HepG2 (cell line): ENCODE data around the gene ORC1. TPM values are rescaled to one million over a fixed set of nuclear protein-coding genes. Genes with fewer than 3 reads are reported as not detected.

ENCODE experiments used
- ATAC-seq: fragments of 200-7000 bp; cut with Tn5 transposase; 3 replicates; pipeline ENCODE4 v1.9.1; 2020; ENCODE audit warnings: mild to moderate bottlenecking, moderate library complexity
- BruUV-seq: library from RNA; stranded (reverse); fragments of 400-500 nt; replicated peaks from 2 replicates; lab custom pipeline; 2021; lab: Mats Ljungman, UMichigan
- CTCF ChIA-PET: fragments of 300-600 bp; formaldehyde crosslinking; extraction: SDS; loops from one replicate; lab custom pipeline; 2021; ENCODE audit warnings: low total read pairs, inconsistent platforms, low intra/inter-chr PET ratio; lab: Yijun Ruan, JAX
- POLR2A ChIA-PET: fragments of 350-600 bp; sonication (Branson Sonifier 250); formaldehyde crosslinking; loops from one replicate; lab custom pipeline; 2020; ENCODE audit warnings: antibody characterized with exemption, inconsistent platforms; lab: Yijun Ruan, JAX
- DNase-seq: peaks from one replicate; pipeline ENCODE4 v3.0.0-alpha.2; 2015; ENCODE audit warnings: low spot score
- FAIRE-seq: peaks from 3 replicates; lab custom pipeline; 2011; peaks lifted over from hg19 to GRCh38; lab: Jason Lieb, UNC
- H2AFZ ChIP-seq: one replicate; pipeline ENCODE4 v1.6.1; 2011; ENCODE audit warnings: low read length, inconsistent platforms
- H3K27ac ChIP-seq: fragments of 300-600 bp; 3 replicates; pipeline ENCODE4 v1.8.0; 2011; ENCODE audit warnings: mixed run types, mild to moderate bottlenecking, mixed read lengths, low read length, inconsistent platforms; ENCODE audit not compliant: insufficient read depth; ENCODE audit errors: extremely low read length
- H3K27me3 ChIP-seq, 2 experiments: fragments of 200-600 bp in 1 of 2; 2 replicates in 1 of 2; 3 replicates in 1 of 2; pipeline versions ENCODE4 v1.6.0 to v1.8.0; 2011; ENCODE audit warnings: low read length in 2 of 2, mild to moderate bottlenecking in 2 of 2, moderate library complexity in 2 of 2, inconsistent platforms in 1 of 2; ENCODE audit not compliant: insufficient read depth in 2 of 2, control insufficient read depth in 1 of 2
- H3K36me3 ChIP-seq, 2 experiments: fragments of 200-600 bp in 1 of 2; replicated peaks in 1 of 2; 2 replicates in 1 of 2; 3 replicates in 1 of 2; pipeline versions ENCODE4 v1.5.1 to v1.8.0; 2011; ENCODE audit warnings: low read length in 2 of 2, inconsistent platforms in 1 of 2; ENCODE audit not compliant: insufficient read depth in 2 of 2, control insufficient read depth in 1 of 2
- H3K4me1 ChIP-seq: 2 replicates; pipeline ENCODE4 v1.5.1; 2012; ENCODE audit warnings: low read length, inconsistent platforms; ENCODE audit not compliant: insufficient read depth
- H3K4me2 ChIP-seq: 2 replicates; pipeline ENCODE4 v1.6.0; 2011; ENCODE audit warnings: low read depth, low read length, inconsistent platforms
- H3K4me3 ChIP-seq, 3 experiments: fragments of 200-600 bp in 1 of 3; sonication (generic), shearing (Covaris generic) in 1 of 3; replicated peaks in 1 of 3; 2 replicates each; pipeline ENCODE4 v1.5.1; 2011 to 2016; ENCODE audit warnings: low read length in 3 of 3, inconsistent platforms in 2 of 3, low read depth in 2 of 3, mild to moderate bottlenecking in 2 of 3, control low read depth in 1 of 3, mixed read lengths in 1 of 3; ENCODE audit not compliant: insufficient read depth in 1 of 3
- H3K79me2 ChIP-seq: one replicate; pipeline ENCODE4 v1.6.1; 2011; ENCODE audit warnings: low read length, inconsistent platforms; ENCODE audit not compliant: insufficient read depth
- H3K9ac ChIP-seq: 2 replicates; pipeline ENCODE4 v1.6.0; 2011; ENCODE audit warnings: mild to moderate bottlenecking, low read depth, low read length, inconsistent platforms; ENCODE audit not compliant: insufficient read depth
- H3K9me3 ChIP-seq: 2 replicates; pipeline ENCODE4 v1.5.1; 2012; ENCODE audit warnings: mild to moderate bottlenecking, low read length
- H4K20me1 ChIP-seq: 2 replicates; pipeline ENCODE4 v1.6.0; 2011; ENCODE audit warnings: inconsistent platforms, mild to moderate bottlenecking, low read length, moderate library complexity; ENCODE audit not compliant: insufficient read depth
- SCMH1 ChIP-seq: sonication (generic); formaldehyde crosslinking; IDR thresholded peaks from 2 replicates; pipeline ENCODE4 v1.9.0; 2021; ENCODE audit warnings: missing genetic modification reagents, mild to moderate bottlenecking, borderline replicate concordance
- SMAD1 ChIP-seq: sonication (generic); formaldehyde crosslinking; IDR thresholded peaks from 2 replicates; pipeline ENCODE4 v1.4.0; 2020; ENCODE audit warnings: missing genetic modification reagents, low read depth, mild to moderate bottlenecking, borderline replicate concordance
- ZNF382 ChIP-seq: sonication (generic); formaldehyde crosslinking; IDR thresholded peaks from 2 replicates; pipeline ENCODE4 v1.5.0; 2020; ENCODE audit warnings: missing genetic modification reagents, mild to moderate bottlenecking, borderline replicate concordance
- ZNF577 ChIP-seq: sonication (generic); formaldehyde crosslinking; IDR thresholded peaks from 2 replicates; pipeline ENCODE4 v1.4.0; 2020; ENCODE audit warnings: mild to moderate bottlenecking, low read depth, missing genetic modification reagents, borderline replicate concordance
- ZXDC ChIP-seq: sonication (generic); formaldehyde crosslinking; IDR thresholded peaks from 2 replicates; pipeline ENCODE4 v1.5.0; 2020; ENCODE audit warnings: mild to moderate bottlenecking, missing genetic modification reagents
- WGBS: methylation state at CpG from one replicate; pipeline ENCODE4 v1.1.6; 2017; ENCODE audit warnings: low lambda C conversion rate; 5-methylcytosine and 5-hydroxymethylcytosine counted together
- in situ Hi-C: cut with HindIII; loops from 2 replicates; pipeline ENCODE4 v1.10.0; 2017; ENCODE audit warnings: low pct_unique_long_range_greater_than_20kb; ENCODE audit not compliant: extremely low pct_ligation_motif_present
- intact Hi-C: fragments of 100-400 bp; cut with micrococcal nuclease; formaldehyde crosslinking; loops from one replicate; pipeline ENCODE4 v1.10.0; 2022; ENCODE audit not compliant: unreplicated experiment
- polyA plus RNA-seq, 8 experiments: library from polyadenylated mRNA; depleted of rRNA in 3 of 8; stranded (reverse) in 7 of 8; unstranded in 1 of 8; fragments of >200 nt; fragmentation: Illumina TruSeq in 4 of 8; extraction: Trizol in 4 of 8; gene quantifications; 2 replicates each; pipeline versions ENCODE4 v1.2.1 to v1.2.3, GENCODE V29; 2011 to 2016; ENCODE audit warnings: low read depth in 4 of 8, missing spikeins in 1 of 8, mixed read lengths in 1 of 8; ENCODE audit not compliant: insufficient read depth in 1 of 8
- total RNA-seq, 5 experiments: library from RNA; depleted of rRNA; stranded (reverse); fragments of >200 nt; fragmentation: Illumina TruSeq; extraction: Trizol; gene quantifications; 2 replicates each; pipeline ENCODE4 v1.2.3, GENCODE V29; 2016; ENCODE audit warnings: low read depth in 1 of 5

ORC1 gene
- total and polyA plus RNA-seq, 2 of the 13 experiments (the other 11 are each of a cell fraction or from before 2014, with no cell fraction given) = 7.0 to 23.5 TPM

- no peak for DNase-seq
- H4K20me1 ChIP-seq = no peaks in the 10 kb centered on the region
- no peak overlapping the region for H3K27ac ChIP-seq
- TF ChIP-seq ZNF577 (CRISPR knock-in tag) (no peak), SCMH1 (CRISPR knock-in tag) (no peak), ZNF382 (CRISPR knock-in tag) (no peak)
- ChIA-PET CTCF (no interaction called here), POLR2A (no interaction called here)
- FAIRE-seq = no peak
- intact Hi-C loops (no loop called here), in situ Hi-C loops (no loop called here)
- peaks cover 3 to 45% of the 10 kb centered on the region in 2 experiments for H3K36me3 ChIP-seq
- no peaks in the 10 kb centered on the region for H3K4me1 ChIP-seq
- 96% methylated on average over 1 of the region's 1 CpG for WGBS
- no peak overlapping the region for H3K4me3 ChIP-seq
- H2AFZ ChIP-seq = no peak overlapping the region
- no peak overlapping the region for H3K9ac ChIP-seq
- ATAC-seq = no peak
- no peak overlapping the region for H3K4me2 ChIP-seq
- H3K27me3 ChIP-seq = no peaks in the 10 kb centered on the region
- no peaks in the 10 kb centered on the region for H3K9me3 ChIP-seq
- no peaks in the 10 kb centered on the region for H3K79me2 ChIP-seq
- BruUV-seq = no TSS peak
These were observed 20.6 kb upstream of the ORC1 start for GRCh38 chr1:52424813-52425212.

- BruUV-seq = no TSS peak
These were observed 20.0 kb upstream of the ORC1 start for GRCh38 chr1:52424231-52424636.

More at GRCh38 chr1:52424231-52424636, 20.0 kb upstream of the ORC1 start:
- no peak overlapping the region for H3K9ac ChIP-seq
- in situ Hi-C loops (no loop called here), intact Hi-C loops (no loop called here)
- CTCF ChIA-PET = no interaction called here
- no peak for DNase-seq
- H3K4me2 ChIP-seq = no peak overlapping the region
- H3K27me3 ChIP-seq = no peaks in the 10 kb centered on the region
- H3K4me1 ChIP-seq = no peaks in the 10 kb centered on the region
- no peak for FAIRE-seq
- TF ChIP-seq ZXDC (CRISPR knock-in tag) (no peak), SMAD1 (CRISPR knock-in tag) (no peak)
- no peaks in the 10 kb centered on the region for H3K79me2 ChIP-seq
- H3K27ac ChIP-seq = no peak overlapping the region
- ATAC-seq = no peak
- H2AFZ ChIP-seq = no peak overlapping the region
- POLR2A ChIA-PET = no interaction called here
- no peaks in the 10 kb centered on the region for H4K20me1 ChIP-seq
- H3K4me3 ChIP-seq = no peak overlapping the region
- H3K9me3 ChIP-seq = no peaks in the 10 kb centered on the region
- peaks cover 3 to 45% of the 10 kb centered on the region in 2 experiments for H3K36me3 ChIP-seq
